IMR-90 (cell line): ENCODE results near the gene ADM5. TPM values are rescaled to one million over a fixed set of nuclear protein-coding genes. Genes with fewer than 3 reads are reported as not detected.

Source experiments
- ATAC-seq: fragments of 200-7000 bp; cut with Tn5 transposase; 2 replicates; pipeline ENCODE4 v1.9.1; 2020; ENCODE audit warnings: low read depth, mild to moderate bottlenecking, moderate library complexity
- BruUV-seq: library from RNA; stranded (reverse); fragments of 400-500 nt; replicated peaks from 2 replicates; lab custom pipeline; 2021; lab: Mats Ljungman, UMichigan
- CTCF ChIA-PET: fragments of 300-600 bp; formaldehyde crosslinking; extraction: SDS; loops from one replicate; lab custom pipeline; 2021; ENCODE audit warnings: antibody characterized with exemption; lab: Yijun Ruan, JAX
- POLR2A ChIA-PET: fragments of 300-600 bp; sonication (Branson Sonifier 250); formaldehyde crosslinking; loops from one replicate; lab custom pipeline; 2022; ENCODE audit warnings: antibody characterized with exemption; ENCODE audit not compliant: unreplicated experiment; lab: Charles Lee
- DNase-seq: peaks from one replicate; pipeline ENCODE4 v3.0.0; 2013
- H2AFZ ChIP-seq: replicated peaks from 2 replicates; pipeline ENCODE3; 2013; ENCODE audit warnings: low read length, mild to moderate bottlenecking; ENCODE audit not compliant: poor library complexity
- H2AK5ac ChIP-seq: 2 replicates; pipeline ENCODE4 v1.6.1; 2013; ENCODE audit warnings: low read depth, low read length, inconsistent platforms
- H2AK9ac ChIP-seq: replicated peaks from 2 replicates; pipeline ENCODE3; 2013; ENCODE audit warnings: mild to moderate bottlenecking, low read depth, low read length, moderate library complexity; ENCODE audit not compliant: poor library complexity
- H2BK120ac ChIP-seq: 2 replicates; pipeline ENCODE4 v1.6.1; 2013; ENCODE audit warnings: low read depth, low read length, inconsistent platforms
- H2BK15ac ChIP-seq: 3 replicates; pipeline ENCODE4 v1.6.1; 2013; ENCODE audit warnings: low read depth, low read length, inconsistent platforms
- H2BK20ac ChIP-seq: 2 replicates; pipeline ENCODE4 v1.6.1; 2013; ENCODE audit warnings: low read depth, mild to moderate bottlenecking, inconsistent platforms, low read length, moderate library complexity
- H2BK5ac ChIP-seq: 2 replicates; pipeline ENCODE4 v1.6.1; 2013; ENCODE audit warnings: mild to moderate bottlenecking, low read depth, low read length, inconsistent platforms; ENCODE audit not compliant: poor library complexity, severe bottlenecking
- H3K14ac ChIP-seq: replicated peaks from 2 replicates; pipeline ENCODE4 v1.6.1; 2013; ENCODE audit warnings: low read depth, low read length, inconsistent platforms
- H3K18ac ChIP-seq: 2 replicates; pipeline ENCODE4 v1.6.1; 2013; ENCODE audit warnings: low read depth, low read length, control low read depth
- H3K23ac ChIP-seq: 2 replicates; pipeline ENCODE4 v1.6.1; 2013; ENCODE audit warnings: low read depth, low read length, inconsistent platforms
- H3K27ac ChIP-seq: 2 replicates; pipeline ENCODE4 v1.5.1; 2013; ENCODE audit warnings: mild to moderate bottlenecking, control low read depth, low read length; ENCODE audit not compliant: insufficient read depth
- H3K27me3 ChIP-seq: 2 replicates; pipeline ENCODE4 v1.6.1; 2013; ENCODE audit warnings: low read length; ENCODE audit not compliant: control insufficient read depth, insufficient read depth
- H3K36me3 ChIP-seq: 2 replicates; pipeline ENCODE4 v1.6.1; 2013; ENCODE audit warnings: low read length, mixed read lengths; ENCODE audit not compliant: control insufficient read depth, insufficient read depth
- H3K4ac ChIP-seq: 2 replicates; pipeline ENCODE4 v1.6.1; 2013; ENCODE audit warnings: low read depth, low read length, inconsistent platforms
- H3K4me1 ChIP-seq: 2 replicates; pipeline ENCODE4 v1.6.1; 2013; ENCODE audit warnings: low read length, mixed read lengths; ENCODE audit not compliant: control insufficient read depth, insufficient read depth
- H3K4me2 ChIP-seq: 2 replicates; pipeline ENCODE4 v1.6.1; 2013; ENCODE audit warnings: low read depth, mild to moderate bottlenecking, control low read depth, low read length, moderate library complexity
- H3K4me3 ChIP-seq: 2 replicates; pipeline ENCODE4 v1.5.1; 2013; ENCODE audit warnings: low read depth, mild to moderate bottlenecking, control low read depth, low read length, moderate library complexity; ENCODE audit not compliant: insufficient read depth
- H3K56ac ChIP-seq: 2 replicates; pipeline ENCODE4 v1.6.1; 2013; ENCODE audit warnings: low read length, inconsistent platforms; ENCODE audit not compliant: insufficient read depth; ENCODE audit errors: extremely low read depth
- H3K79me1 ChIP-seq, 2 experiments: 2 replicates each; pipeline ENCODE4 v1.6.1; 2013; ENCODE audit warnings: low read length in 2 of 2, inconsistent platforms in 1 of 2, low read depth in 1 of 2
- H3K9ac ChIP-seq: 2 replicates; pipeline ENCODE4 v1.6.1; 2013; ENCODE audit warnings: low read depth, low read length, control low read depth
- H3K9me1 ChIP-seq: 2 replicates; pipeline ENCODE4 v1.6.1; 2013; ENCODE audit warnings: low read length, inconsistent platforms; ENCODE audit not compliant: insufficient read depth
- H3K9me3 ChIP-seq: 2 replicates; pipeline ENCODE4 v1.6.1; 2013; ENCODE audit warnings: low read length; ENCODE audit not compliant: control insufficient read depth, insufficient read depth
- H4K20me1 ChIP-seq: 2 replicates; pipeline ENCODE4 v1.6.1; 2013; ENCODE audit warnings: low read length, inconsistent platforms; ENCODE audit not compliant: insufficient read depth
- H4K5ac ChIP-seq: 2 replicates; pipeline ENCODE4 v1.6.1; 2013; ENCODE audit warnings: mild to moderate bottlenecking, low read depth, low read length, control low read depth
- H4K8ac ChIP-seq, 2 experiments: 2 replicates each; pipeline ENCODE4 v1.6.1; 2013; ENCODE audit warnings: low read depth in 2 of 2, low read length in 2 of 2, control low read depth in 1 of 2, inconsistent platforms in 1 of 2
- H4K91ac ChIP-seq: 2 replicates; pipeline ENCODE4 v1.6.1; 2013; ENCODE audit warnings: low read depth, low read length, inconsistent platforms; ENCODE audit not compliant: insufficient read depth
- BHLHE40 ChIP-seq: fragments of 150-350 bp; IDR thresholded peaks from 2 replicates; pipeline ENCODE4 v1.6.1; 2016; ENCODE audit warnings: mild to moderate bottlenecking, low read depth, low read length
- CEBPB ChIP-seq: IDR thresholded peaks from 2 replicates; pipeline ENCODE4 v1.6.1; 2012; ENCODE audit warnings: low read depth, low read length, improper control_type of control experiment
- CHD1 ChIP-seq: IDR thresholded peaks from 2 replicates; pipeline ENCODE4 v1.6.1; 2012; ENCODE audit warnings: low read depth, low read length, improper control_type of control experiment
- CTCF ChIP-seq: conservative IDR thresholded peaks from 2 replicates; pipeline ENCODE4 v1.5.1; 2012; ENCODE audit warnings: mild to moderate bottlenecking, low read depth, low read length, improper control_type of control experiment
- FOS ChIP-seq: fragments of 150-350 bp; IDR thresholded peaks from 2 replicates; pipeline ENCODE4 v1.6.1; 2016; ENCODE audit warnings: low read depth, low read length
- MAFK ChIP-seq: IDR thresholded peaks from 2 replicates; pipeline ENCODE4 v1.6.1; 2012; ENCODE audit warnings: low read depth, low read length, improper control_type of control experiment
- MAZ ChIP-seq: IDR thresholded peaks from 2 replicates; pipeline ENCODE4 v1.6.1; 2012; ENCODE audit warnings: low read depth, mild to moderate bottlenecking, low read length, improper control_type of control experiment, moderate library complexity, borderline replicate concordance
- MXI1 ChIP-seq: IDR thresholded peaks from 2 replicates; pipeline ENCODE4 v1.6.1; 2012; ENCODE audit warnings: low read depth, mild to moderate bottlenecking, low read length, moderate library complexity, borderline replicate concordance
- NFE2L2 ChIP-seq: fragments of 150-350 bp; IDR thresholded peaks from 2 replicates; pipeline ENCODE4 v1.6.1; 2016; ENCODE audit warnings: low read depth, mild to moderate bottlenecking, low read length
- POLR2A ChIP-seq: IDR thresholded peaks from 2 replicates; pipeline ENCODE4 v1.6.1; 2012; ENCODE audit warnings: mild to moderate bottlenecking, low read depth, low read length
- RAD21 ChIP-seq: IDR thresholded peaks from 2 replicates; pipeline ENCODE4 v1.6.1; 2012; ENCODE audit warnings: low read length, improper control_type of control experiment
- RCOR1 ChIP-seq: IDR thresholded peaks from 2 replicates; pipeline ENCODE4 v1.6.1; 2012; ENCODE audit warnings: mild to moderate bottlenecking, low read length, improper control_type of control experiment; ENCODE audit not compliant: insufficient replicate concordance
- RFX5 ChIP-seq: IDR thresholded peaks from 2 replicates; pipeline ENCODE4 v1.8.0; 2012; ENCODE audit warnings: low read depth, mild to moderate bottlenecking, low read length, moderate library complexity
- SMC3 ChIP-seq: fragments of 150-350 bp; IDR thresholded peaks from 2 replicates; pipeline ENCODE4 v1.6.1; 2016; ENCODE audit warnings: low read depth, mild to moderate bottlenecking, antibody characterized with exemption, low read length, moderate library complexity
- USF2 ChIP-seq: fragments of 150-350 bp; IDR thresholded peaks from 2 replicates; pipeline ENCODE4 v1.6.1; 2017; ENCODE audit warnings: mild to moderate bottlenecking, antibody characterized with exemption, low read length, low read depth
- WGBS, 2 experiments: methylation state at CpG; one replicate each; pipeline versions ENCODE4 v1.1.5 to v1.1.7; 2013; ENCODE audit warnings: missing lambda C conversion rate in 2 of 2; ENCODE audit not compliant: insufficient read length in 1 of 2; ENCODE audit errors: extremely low coverage in 2 of 2; 5-methylcytosine and 5-hydroxymethylcytosine counted together
- dilution Hi-C: fragments of 300-500 bp; cut with HindIII; formaldehyde crosslinking; loops from one replicate; pipeline ENCODE4 v1.14.3; 2018; ENCODE audit warnings: low sequenced_read_pairs; ENCODE audit not compliant: unreplicated experiment
- in situ Hi-C: fragments of 300-500 bp; cut with MboI; formaldehyde crosslinking; loops from 3 replicates; pipeline ENCODE4 v1.14.3; 2019; ENCODE audit warnings: low sequenced_read_pairs, inconsistent platforms, mixed read lengths
- intact Hi-C: fragments of 100-400 bp; cut with micrococcal nuclease; formaldehyde crosslinking; loops from 2 replicates; pipeline ENCODE4 v1.10.0; 2022
- polyA plus RNA-seq, 3 experiments: library from polyadenylated mRNA; depleted of rRNA; stranded (reverse); fragments of >200 nt; gene quantifications; 2 replicates each; pipeline ENCODE4 v1.2.3, GENCODE V29; 2012; ENCODE audit warnings: low replicate concordance in 1 of 3
- total RNA-seq: library from RNA; depleted of rRNA; stranded (reverse); fragments of >200 nt; gene quantifications from 2 replicates; pipeline ENCODE4 v1.2.3, GENCODE V29; 2012
- TF ChIP-seq, protein P1 (sequence below): fragments of 150-350 bp; IDR thresholded peaks from 2 replicates; pipeline ENCODE4 v1.6.1; 2016; ENCODE audit warnings: low read depth, mild to moderate bottlenecking, low read length, moderate library complexity, borderline replicate concordance

The ADM5 gene
- total and polyA plus RNA-seq, 2 of the 4 experiments (the other 2 are of a cell fraction), result 0.18 to 0.99 TPM

DNA sequence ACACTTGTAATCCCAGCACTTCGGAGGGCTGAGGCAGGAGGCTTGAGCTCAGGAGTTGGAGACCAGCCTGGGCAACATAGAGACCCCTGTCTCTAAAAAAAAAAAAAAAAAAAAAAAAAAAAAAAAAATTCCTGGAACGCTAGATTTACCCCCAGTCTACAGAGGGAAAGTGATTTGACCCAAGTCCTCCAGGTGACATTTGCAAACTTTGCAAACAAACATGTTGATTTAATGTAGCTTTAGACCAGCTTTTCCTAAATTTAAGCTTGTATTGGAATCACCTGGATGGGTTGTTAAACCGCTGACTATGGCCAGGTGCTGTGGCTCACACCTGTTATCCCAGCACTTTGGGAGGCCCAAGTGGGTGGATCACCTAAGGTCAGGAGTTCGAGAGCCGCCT, 10.0 kb downstream of the ADM5 start:
- Histone ChIP-seq H3K79me1 (no peaks in the 10 kb centered on the region), H3K36me3 (peaks cover 21% of the 10 kb centered on the region), H2BK5ac (no peak overlapping the region), H3K27ac (no peak overlapping the region), H4K8ac (no peak overlapping the region), H3K14ac (no peak overlapping the region), H3K23ac (no peak overlapping the region), H3K56ac (no peak overlapping the region), H3K4me3 (no peak overlapping the region), H2AK9ac (no peak overlapping the region), H4K5ac (no peak overlapping the region), H4K20me1 (no peaks in the 10 kb centered on the region), H3K27me3 (no peaks in the 10 kb centered on the region), H3K9me3 (no peaks in the 10 kb centered on the region), H3K9me1 (0 out of 2 replicates have a peak, but pooled peaks cover 3% of the 10 kb centered on the region), H2AK5ac (no peak overlapping the region), H2BK120ac (no peak overlapping the region), H3K4me1 (no peaks in the 10 kb centered on the region), H3K18ac (no peak overlapping the region), H2AFZ (no peak overlapping the region), H2BK15ac (no peak overlapping the region), H2BK20ac (no peak overlapping the region), H4K91ac (no peak overlapping the region), H3K4ac (no peak overlapping the region), H3K9ac (no peak overlapping the region), H3K4me2 (no peak overlapping the region)
- no TSS peak for BruUV-seq
- ChIA-PET CTCF (no interaction called here), POLR2A (no interaction called here)
- dilution Hi-C loops, result no loop called here
- intact Hi-C loops, result no loop called here
- DNase-seq (no peak), ATAC-seq (no peak)
- no peak for TF ChIP-seq POLR2A
- no peak for TF ChIP-seq MAFK
- TF ChIP-seq FOS, result no peak
- TF ChIP-seq SMC3, result no peak
- TF ChIP-seq NFE2L2, result no peak
- no peak for TF ChIP-seq RCOR1
- no peak for TF ChIP-seq CEBPB
- TF ChIP-seq, protein P1, sequence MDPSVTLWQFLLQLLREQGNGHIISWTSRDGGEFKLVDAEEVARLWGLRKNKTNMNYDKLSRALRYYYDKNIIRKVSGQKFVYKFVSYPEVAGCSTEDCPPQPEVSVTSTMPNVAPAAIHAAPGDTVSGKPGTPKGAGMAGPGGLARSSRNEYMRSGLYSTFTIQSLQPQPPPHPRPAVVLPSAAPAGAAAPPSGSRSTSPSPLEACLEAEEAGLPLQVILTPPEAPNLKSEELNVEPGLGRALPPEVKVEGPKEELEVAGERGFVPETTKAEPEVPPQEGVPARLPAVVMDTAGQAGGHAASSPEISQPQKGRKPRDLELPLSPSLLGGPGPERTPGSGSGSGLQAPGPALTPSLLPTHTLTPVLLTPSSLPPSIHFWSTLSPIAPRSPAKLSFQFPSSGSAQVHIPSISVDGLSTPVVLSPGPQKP, result no peak
- TF ChIP-seq RAD21, result no peak
- TF ChIP-seq CTCF, result no peak
- TF ChIP-seq BHLHE40, result no peak
- TF ChIP-seq MXI1, result no peak
- TF ChIP-seq CHD1, result no peak
- TF ChIP-seq USF2, result no peak
- no peak for TF ChIP-seq RFX5
- no peak for TF ChIP-seq MAZ
- 100% methylated on average over 1 of the region's 5 CpGs; no CpG with 5 or more reads in 1 of the 2 experiments for WGBS, 2 experiments
- in situ Hi-C loops, result no loop called here
